ENCODE data around the gene FGF12. TPM values are rescaled to one million over a fixed set of nuclear protein-coding genes. Genes with fewer than 3 reads are reported as not detected.

The FGF12 gene
- total RNA-seq, 1 experiment from 2014 or later, result 0.51 TPM

- no peaks in the 10 kb centered on the region for H3K9me3 ChIP-seq (ENCODE audit: control insufficient read depth, insufficient read depth, low read depth, low read length)
- intact Hi-C loops (cut with micrococcal nuclease; ENCODE audit: unreplicated experiment) (no loop called here), in situ Hi-C loops (cut with HindIII; ENCODE audit: low pct_unique_long_range_greater_than_20kb, low sequenced_read_pairs) (no loop called here)
- DNase-seq (ENCODE audit: low read depth, low spot score), result no peak
- ChIA-PET CTCF (no interaction called here), POLR2A (no interaction called here)
- BruUV-seq (replicated peaks), result no TSS peak
- no peaks in the 10 kb centered on the region for H3K36me3 ChIP-seq (ENCODE audit: control insufficient read depth, insufficient read depth, low read length)
- H3K27ac ChIP-seq (ENCODE audit: low read length), result no peak overlapping the region
- no peaks in the 10 kb centered on the region for H3K4me1 ChIP-seq (ENCODE audit: control insufficient read depth, insufficient read depth, low read length)
- TF ChIP-seq REST (IDR thresholded peaks at IDR 0.05; ENCODE audit: insufficient read depth in 1 of 2, low read depth in 2 of 2, low read length in 1 of 2), result no peak
- TF ChIP-seq TCF7L2 (IDR thresholded peaks at IDR 0.05; ENCODE audit: low read depth, low read length), result no peak
- TF ChIP-seq, protein P1, sequence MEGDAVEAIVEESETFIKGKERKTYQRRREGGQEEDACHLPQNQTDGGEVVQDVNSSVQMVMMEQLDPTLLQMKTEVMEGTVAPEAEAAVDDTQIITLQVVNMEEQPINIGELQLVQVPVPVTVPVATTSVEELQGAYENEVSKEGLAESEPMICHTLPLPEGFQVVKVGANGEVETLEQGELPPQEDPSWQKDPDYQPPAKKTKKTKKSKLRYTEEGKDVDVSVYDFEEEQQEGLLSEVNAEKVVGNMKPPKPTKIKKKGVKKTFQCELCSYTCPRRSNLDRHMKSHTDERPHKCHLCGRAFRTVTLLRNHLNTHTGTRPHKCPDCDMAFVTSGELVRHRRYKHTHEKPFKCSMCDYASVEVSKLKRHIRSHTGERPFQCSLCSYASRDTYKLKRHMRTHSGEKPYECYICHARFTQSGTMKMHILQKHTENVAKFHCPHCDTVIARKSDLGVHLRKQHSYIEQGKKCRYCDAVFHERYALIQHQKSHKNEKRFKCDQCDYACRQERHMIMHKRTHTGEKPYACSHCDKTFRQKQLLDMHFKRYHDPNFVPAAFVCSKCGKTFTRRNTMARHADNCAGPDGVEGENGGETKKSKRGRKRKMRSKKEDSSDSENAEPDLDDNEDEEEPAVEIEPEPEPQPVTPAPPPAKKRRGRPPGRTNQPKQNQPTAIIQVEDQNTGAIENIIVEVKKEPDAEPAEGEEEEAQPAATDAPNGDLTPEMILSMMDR (IDR thresholded peaks at IDR 0.05), result no peak
- no peak for TF ChIP-seq POLR2AphosphoS5 (IDR thresholded peaks at IDR 0.05; ENCODE audit: low read depth, low read length)
- TF ChIP-seq SIN3A (IDR thresholded peaks at IDR 0.05; ENCODE audit: borderline replicate concordance, insufficient read depth, low read depth, low read length), result no peak
- no peak for ATAC-seq
- no peaks in the 10 kb centered on the region for H3K27me3 ChIP-seq (ENCODE audit: control insufficient read depth, insufficient read depth, low read length)
- H3K4me3 ChIP-seq (ENCODE audit: low read depth in 2 of 2, low read length in 2 of 2), result no peak overlapping the region
Measured at GRCh38 chr3:192366916-192367315, 360.4 kb downstream of the FGF12 start.

- no peaks in the 10 kb centered on the region for H3K4me1 ChIP-seq (ENCODE audit: control insufficient read depth, insufficient read depth, low read length)
- no peak for DNase-seq (ENCODE audit: low read depth, low spot score)
- ChIA-PET POLR2A (interaction anchor here (0.6 kb wide), 1 partner anchor 927 kb away, joined by 4 read pairs; no protein-coding TSS in a partner anchor), CTCF (no interaction called here)
- no peak overlapping the region for H3K27ac ChIP-seq (ENCODE audit: low read length)
- no peaks in the 10 kb centered on the region for H3K36me3 ChIP-seq (ENCODE audit: control insufficient read depth, insufficient read depth, low read length)
- H3K9me3 ChIP-seq (ENCODE audit: control insufficient read depth, insufficient read depth, low read depth, low read length), result no peaks in the 10 kb centered on the region
- no peak overlapping the region for H3K4me3 ChIP-seq (ENCODE audit: low read depth in 2 of 2, low read length in 2 of 2)
- in situ Hi-C loops (cut with HindIII; ENCODE audit: low pct_unique_long_range_greater_than_20kb, low sequenced_read_pairs) (no loop called here), intact Hi-C loops (cut with micrococcal nuclease; ENCODE audit: unreplicated experiment) (no loop called here)
- TF ChIP-seq REST (IDR thresholded peaks at IDR 0.05; ENCODE audit: insufficient read depth in 1 of 2, low read depth in 2 of 2, low read length in 1 of 2) (no peak), TCF7L2 (IDR thresholded peaks at IDR 0.05; ENCODE audit: low read depth, low read length) (no peak), SIN3A (IDR thresholded peaks at IDR 0.05; ENCODE audit: borderline replicate concordance, insufficient read depth, low read depth, low read length) (no peak), POLR2AphosphoS5 (IDR thresholded peaks at IDR 0.05; ENCODE audit: low read depth, low read length) (no peak)
- TF ChIP-seq, protein P1 (IDR thresholded peaks at IDR 0.05), result no peak
- H3K27me3 ChIP-seq (ENCODE audit: control insufficient read depth, insufficient read depth, low read length), result no peaks in the 10 kb centered on the region
- BruUV-seq (replicated peaks), result no TSS peak
- ATAC-seq, result no peak
Measured at GRCh38 chr3:192365571-192365970, 361.8 kb downstream of the FGF12 start.

All from Panc1 (cell line).